Panc1 (cell line): ENCODE data around the gene HLA-DMB. TPM values are rescaled to one million over a fixed set of nuclear protein-coding genes. Genes with fewer than 3 reads are reported as not detected.
A peak's percentile ranks its signal among the peaks of the same experiment; 100 is the strongest.

Experiments used
- ATAC-seq: fragments of 200-7000 bp; cut with Tn5 transposase; 2 replicates; pipeline ENCODE4 v1.9.1; 2020; ENCODE audit warnings: mild to moderate bottlenecking, moderate library complexity
- BruUV-seq: library from RNA; stranded (reverse); fragments of 400-500 nt; replicated peaks from 2 replicates; lab custom pipeline; 2021; lab: Mats Ljungman, UMichigan
- CTCF ChIA-PET: fragments of 300-600 bp; sonication (Branson Sonifier 250); formaldehyde crosslinking; loops from one replicate; lab custom pipeline; 2022; ENCODE audit warnings: antibody characterized with exemption; lab: Charles Lee
- POLR2A ChIA-PET: fragments of 300-600 bp; sonication (Branson Sonifier 250); formaldehyde crosslinking; loops from one replicate; lab custom pipeline; 2022; ENCODE audit warnings: antibody characterized with exemption; lab: Charles Lee
- DNase-seq: peaks from one replicate; pipeline ENCODE4 v3.0.0-alpha.2; 2010; ENCODE audit warnings: low read depth, low spot score
- H3K27ac ChIP-seq: 2 replicates; pipeline ENCODE4 v1.5.1; 2011; ENCODE audit warnings: mild to moderate bottlenecking, low read length, inconsistent platforms
- H3K27me3 ChIP-seq: fragments of 200-500 bp; sonication (Bioruptor generic); 2 replicates; pipeline ENCODE4 v1.6.0; 2014; ENCODE audit warnings: low read length, inconsistent platforms; ENCODE audit not compliant: control insufficient read depth, insufficient read depth
- H3K36me3 ChIP-seq: fragments of 200-500 bp; sonication (Bioruptor generic); 2 replicates; pipeline ENCODE4 v1.5.1; 2014; ENCODE audit warnings: inconsistent platforms, mild to moderate bottlenecking, low read length, moderate library complexity; ENCODE audit not compliant: control insufficient read depth, insufficient read depth
- H3K4me1 ChIP-seq: 2 replicates; pipeline ENCODE4 v1.5.1; 2011; ENCODE audit warnings: inconsistent platforms, mild to moderate bottlenecking, low read length, moderate library complexity; ENCODE audit not compliant: control insufficient read depth, insufficient read depth
- H3K4me3 ChIP-seq, 2 experiments: 2 replicates each; pipeline ENCODE4 v1.5.1; 2011 to 2012; ENCODE audit warnings: low read depth in 2 of 2, low read length in 2 of 2, mild to moderate bottlenecking in 2 of 2, inconsistent platforms in 1 of 2, moderate library complexity in 1 of 2
- H3K9me3 ChIP-seq: fragments of 200-500 bp; sonication (Bioruptor generic); 2 replicates; pipeline ENCODE4 v1.5.1; 2014; ENCODE audit warnings: low read depth, mild to moderate bottlenecking, inconsistent platforms, low read length, moderate library complexity; ENCODE audit not compliant: control insufficient read depth, insufficient read depth
- CTCF ChIP-seq: fragments of 450-650 bp; IDR thresholded peaks from 2 replicates; pipeline ENCODE4 v1.5.1; 2017; ENCODE audit warnings: mild to moderate bottlenecking
- POLR2AphosphoS5 ChIP-seq: IDR thresholded peaks from 2 replicates; pipeline ENCODE4 v1.6.1; 2012; ENCODE audit warnings: mild to moderate bottlenecking, low read depth, low read length, moderate library complexity
- REST ChIP-seq, 2 experiments: IDR thresholded peaks; 2 replicates each; pipeline ENCODE4 v1.6.1; 2011 to 2012; ENCODE audit warnings: low read depth in 2 of 2, control low read depth in 1 of 2, low read length in 1 of 2, mild to moderate bottlenecking in 1 of 2, moderate library complexity in 1 of 2; ENCODE audit not compliant: insufficient read depth in 1 of 2
- SIN3A ChIP-seq: IDR thresholded peaks from 2 replicates; pipeline ENCODE4 v1.6.1; 2012; ENCODE audit warnings: low read depth, mild to moderate bottlenecking, low read length, moderate library complexity, borderline replicate concordance; ENCODE audit not compliant: insufficient read depth
- TCF7L2 ChIP-seq: IDR thresholded peaks from 2 replicates; pipeline ENCODE4 v1.6.1; 2011; ENCODE audit warnings: mild to moderate bottlenecking, low read depth, low read length, inconsistent platforms
- in situ Hi-C: cut with HindIII; loops from 2 replicates; pipeline ENCODE4 v1.10.0; 2016; ENCODE audit warnings: low sequenced_read_pairs, low pct_unique_long_range_greater_than_20kb
- intact Hi-C: fragments of 100-400 bp; cut with micrococcal nuclease; formaldehyde crosslinking; loops from one replicate; pipeline ENCODE4 v1.10.0; 2022; ENCODE audit not compliant: unreplicated experiment
- total RNA-seq: library from RNA; stranded (reverse); gene quantifications from one replicate; pipeline ENCODE4 v1.2.1, GENCODE V29; 2021; ENCODE audit not compliant: unreplicated experiment

Gene HLA-DMB
- total RNA-seq, 1 experiment from 2014 or later = 0.44 TPM

- Histone ChIP-seq H3K4me1 (no peaks in the 10 kb centered on the region), H3K27me3 (no peaks in the 10 kb centered on the region; the same call in 1 of the 2 replicates), H3K27ac (no peak overlapping the region), H3K4me3 (no peak overlapping the region; a peak in 1 of 4 replicates), H3K36me3 (no peaks in the 10 kb centered on the region), H3K9me3 (no peaks in the 10 kb centered on the region)
- BruUV-seq = no TSS peak
- ChIA-PET CTCF (interaction anchor here (0.9 to 1.6 kb wide), 2 partner anchors 43 to 73 kb away, joined by 3 read pairs; no protein-coding TSS in a partner anchor), POLR2A (no interaction called here)
- ATAC-seq (peak; percentile 39), DNase-seq (no peak)
- intact Hi-C loops (no loop called here), in situ Hi-C loops (no loop called here)
- TF ChIP-seq TCF7L2 (no peak), SIN3A (no peak), CTCF (no peak), POLR2AphosphoS5 (no peak), REST (IDR thresholded peaks at IDR 0.05; ENCODE audit: insufficient read depth in 1 of 2, low read depth in 2 of 2, low read length in 1 of 2) (no peak)
These were observed 463 bp upstream of the HLA-DMB start for GRCh38 chr6:32941214-32941768.

- no peaks in the 10 kb centered on the region for H3K9me3 ChIP-seq
- no peak overlapping the region for H3K27ac ChIP-seq
- BruUV-seq = no TSS peak
- POLR2A ChIA-PET = no interaction called here
- DNase-seq (no peak), ATAC-seq (no peak)
- CTCF ChIA-PET = no interaction called here
- H3K4me3 ChIP-seq = no peak overlapping the region
- in situ Hi-C loops = no loop called here
- intact Hi-C loops = no loop called here
- no peak for TF ChIP-seq CTCF
- no peak for TF ChIP-seq POLR2AphosphoS5
- TF ChIP-seq SIN3A = no peak
- no peak for TF ChIP-seq TCF7L2
- TF ChIP-seq REST (IDR thresholded peaks at IDR 0.05; ENCODE audit: insufficient read depth in 1 of 2, low read depth in 2 of 2, low read length in 1 of 2) = no peak
- H3K36me3 ChIP-seq = no peaks in the 10 kb centered on the region
- no peaks in the 10 kb centered on the region for H3K4me1 ChIP-seq
- H3K27me3 ChIP-seq = no peaks in the 10 kb centered on the region; the same call in 1 of the 2 replicates
These were observed 2.3 kb downstream of the HLA-DMB start for GRCh38 chr6:32938494-32938893.
